HG03139 (cell line): ENCODE results near the gene EVA1B.

Source experiments
- ATAC-seq: cut with Tn5 transposase; IDR thresholded peaks from one replicate; pipeline ENCODE4 v1.9.1; 2021; ENCODE audit not compliant: unreplicated experiment

The EVA1B gene

DNA sequence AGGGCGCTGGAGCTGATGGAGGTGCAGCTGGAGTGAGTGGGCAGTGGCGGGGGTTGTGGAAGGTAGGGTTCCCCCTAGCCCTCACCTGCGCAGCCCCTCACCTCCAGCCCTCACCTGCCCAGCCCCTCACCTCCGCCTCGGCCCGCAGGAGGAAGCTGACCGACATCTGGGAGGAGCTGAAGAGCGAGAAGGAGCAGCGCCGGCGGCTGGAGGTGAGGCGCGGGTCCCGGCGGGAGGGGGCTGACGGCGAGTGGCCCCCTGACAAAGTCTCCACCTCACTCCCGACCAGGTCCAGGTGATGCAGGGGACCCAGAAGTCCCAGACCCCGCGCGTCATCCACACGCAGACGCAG, 2.7 kb downstream of the EVA1B start:
- ATAC-seq, result no peak

DNA sequence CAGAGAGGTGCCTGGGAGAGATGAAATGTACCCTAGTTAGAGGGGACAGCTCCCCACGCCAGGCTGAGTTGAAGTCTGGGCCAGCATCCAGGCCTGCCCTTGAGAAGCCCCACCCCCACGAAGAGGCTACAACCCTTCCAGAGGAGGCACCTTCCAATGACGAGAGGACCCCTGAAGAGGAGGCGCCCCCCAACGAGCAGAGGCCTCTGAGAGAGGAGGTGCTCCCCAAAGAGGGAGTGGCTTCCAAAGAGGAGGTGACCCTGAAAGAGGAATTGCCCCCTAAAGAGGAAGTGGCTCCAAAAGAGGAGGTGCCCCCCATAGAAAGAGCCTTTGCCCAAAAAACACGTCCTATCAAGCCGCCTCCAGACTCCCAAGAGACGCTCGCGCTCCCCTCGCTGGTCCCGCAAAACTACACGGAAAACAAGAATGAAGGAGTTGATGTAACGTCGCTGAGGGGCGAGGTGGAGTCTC, 3.1 kb downstream of the EVA1B start:
- no peak for ATAC-seq

DNA sequence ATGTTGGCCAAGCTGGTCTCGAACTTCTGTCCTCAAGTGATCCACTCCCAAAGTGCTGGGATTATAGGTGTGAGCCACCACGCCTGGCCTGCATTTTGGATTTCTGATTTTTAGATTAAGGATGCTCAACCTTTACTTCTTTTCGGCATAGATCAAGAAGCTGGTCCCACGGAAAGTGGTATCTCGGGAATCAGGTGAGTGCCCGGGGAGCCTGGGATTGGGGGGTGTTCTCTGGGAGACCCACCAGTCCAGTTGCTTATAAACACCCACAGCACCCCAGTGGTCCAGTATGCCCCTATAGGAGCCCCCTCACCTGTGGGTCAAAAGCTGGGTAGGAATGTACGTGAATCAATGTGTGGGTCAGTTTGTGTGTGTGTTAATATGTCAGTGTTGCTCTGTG, 14.0 kb downstream of the EVA1B start:
- ATAC-seq, result no peak

DNA sequence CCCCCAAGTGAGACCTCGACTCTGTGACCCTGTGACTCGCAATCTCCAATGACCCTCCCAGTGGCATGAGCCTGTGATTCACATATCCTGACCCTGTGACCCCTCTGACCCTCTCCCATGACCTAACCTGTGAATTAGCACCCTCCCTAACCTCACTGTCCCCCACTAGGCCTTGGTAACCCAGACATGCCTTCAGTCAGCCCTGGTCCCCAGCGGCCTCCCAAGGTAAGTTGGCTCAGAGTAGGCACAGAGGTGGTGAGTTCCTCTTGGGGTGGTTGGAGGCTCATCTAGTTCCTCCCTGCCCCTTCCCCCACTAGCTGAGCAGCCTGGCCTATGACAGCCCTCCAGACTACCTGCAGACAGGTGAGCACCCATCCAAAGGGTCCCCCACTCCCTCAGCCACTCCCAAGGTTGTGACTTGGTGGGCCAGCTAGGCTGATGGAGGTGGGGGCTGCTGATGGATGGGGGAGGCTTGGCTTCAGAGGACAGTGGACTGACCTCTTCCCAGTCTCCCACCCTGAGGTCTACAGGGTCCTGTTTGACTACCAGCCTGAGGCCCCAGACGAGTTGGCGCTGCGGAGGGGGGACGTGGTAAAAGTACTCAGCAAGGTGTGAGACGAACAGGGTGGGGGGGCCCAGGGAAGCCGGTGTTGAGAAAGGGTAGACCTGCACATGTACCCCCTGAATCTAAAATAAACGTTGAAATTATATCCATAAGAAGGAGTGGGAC, 15.7 kb downstream of the EVA1B start:
- ATAC-seq, result no peak

DNA sequence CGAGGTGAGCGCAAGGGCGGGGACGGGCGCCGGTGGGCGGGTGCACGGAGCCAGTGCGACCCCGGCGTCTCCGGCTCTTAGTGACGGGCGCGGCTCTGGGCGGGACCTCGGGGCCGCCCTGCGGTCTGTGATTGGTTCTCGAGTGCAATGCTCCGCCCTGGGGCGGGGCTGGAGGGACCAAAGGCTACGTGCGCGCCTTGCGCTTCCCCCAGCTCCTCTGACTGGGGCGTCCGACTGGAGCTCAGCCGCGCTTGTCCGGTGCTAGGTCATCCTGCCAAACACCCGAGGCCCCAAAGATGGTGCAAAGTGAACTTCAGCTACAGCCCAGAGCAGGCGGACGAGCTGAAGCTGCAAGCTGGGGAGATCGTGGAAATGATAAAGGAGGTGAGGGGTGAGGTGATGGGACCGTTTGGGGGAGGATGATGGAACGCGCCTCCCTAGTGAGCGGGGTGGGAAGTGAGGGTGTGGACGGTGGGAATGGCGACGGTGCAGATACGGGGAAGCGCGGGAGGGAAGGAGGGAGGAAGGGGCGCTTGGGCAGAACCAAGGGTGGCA, 16.5 kb downstream of the EVA1B start:
- ATAC-seq, result peak; percentile 97

DNA sequence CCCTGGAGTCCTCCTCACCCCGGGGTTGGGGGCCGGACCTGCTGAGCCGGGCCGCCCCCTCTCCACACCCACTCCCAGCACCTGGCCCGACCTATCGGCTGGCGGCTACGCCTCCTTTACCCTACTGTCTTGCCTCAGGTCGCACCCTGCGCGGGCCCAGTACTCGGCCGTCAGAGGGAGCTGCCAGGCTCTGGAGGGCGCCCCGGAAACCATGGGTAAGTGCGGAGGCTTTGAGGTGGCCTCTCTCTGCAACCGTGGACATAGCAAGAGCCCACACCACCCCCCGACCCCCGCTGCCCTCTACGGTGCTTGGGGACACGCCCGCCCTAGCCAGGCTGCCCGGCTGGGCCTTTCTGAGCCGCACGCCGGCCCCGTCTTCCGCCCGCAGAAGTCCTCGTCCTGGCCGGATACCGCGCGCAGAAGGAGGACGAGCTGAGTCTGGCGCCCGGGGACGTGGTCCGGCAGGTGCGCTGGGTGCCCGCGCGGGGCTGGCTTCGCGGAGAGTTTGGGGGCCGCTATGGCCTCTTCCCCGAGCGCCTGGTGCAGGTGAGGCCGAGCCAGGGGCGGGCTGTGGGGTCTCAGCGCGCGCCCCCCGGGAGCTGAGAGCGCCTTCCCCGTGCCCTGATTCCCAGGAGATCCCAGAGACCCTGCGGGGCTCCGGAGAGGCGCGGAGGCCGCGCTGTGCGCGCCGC, 17.1 kb downstream of the EVA1B start, which contains the start of gene SH3D21:
SH3D21 (plus strand) TSS at position 159 of the 692 bp plus-strand sequence; CDS start at position 212, 53 bp downstream.
- peak; percentile 32 for ATAC-seq

DNA sequence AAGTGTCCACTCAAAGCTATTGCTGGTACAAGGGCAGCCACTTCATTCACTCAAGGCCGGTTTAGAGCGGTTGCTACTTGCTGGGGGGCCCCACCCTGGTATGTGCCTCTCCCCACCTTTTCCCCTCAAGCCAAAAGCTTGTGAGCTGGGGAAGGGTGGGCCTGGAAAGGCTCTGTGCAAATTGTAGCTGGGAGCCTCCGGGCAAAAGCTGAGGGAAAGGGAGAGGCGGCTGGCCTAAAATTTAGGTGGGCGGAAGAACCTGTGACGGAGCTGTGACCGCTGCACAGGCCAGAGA, 17.6 kb downstream of the EVA1B start:
- ATAC-seq, result no peak

DNA sequence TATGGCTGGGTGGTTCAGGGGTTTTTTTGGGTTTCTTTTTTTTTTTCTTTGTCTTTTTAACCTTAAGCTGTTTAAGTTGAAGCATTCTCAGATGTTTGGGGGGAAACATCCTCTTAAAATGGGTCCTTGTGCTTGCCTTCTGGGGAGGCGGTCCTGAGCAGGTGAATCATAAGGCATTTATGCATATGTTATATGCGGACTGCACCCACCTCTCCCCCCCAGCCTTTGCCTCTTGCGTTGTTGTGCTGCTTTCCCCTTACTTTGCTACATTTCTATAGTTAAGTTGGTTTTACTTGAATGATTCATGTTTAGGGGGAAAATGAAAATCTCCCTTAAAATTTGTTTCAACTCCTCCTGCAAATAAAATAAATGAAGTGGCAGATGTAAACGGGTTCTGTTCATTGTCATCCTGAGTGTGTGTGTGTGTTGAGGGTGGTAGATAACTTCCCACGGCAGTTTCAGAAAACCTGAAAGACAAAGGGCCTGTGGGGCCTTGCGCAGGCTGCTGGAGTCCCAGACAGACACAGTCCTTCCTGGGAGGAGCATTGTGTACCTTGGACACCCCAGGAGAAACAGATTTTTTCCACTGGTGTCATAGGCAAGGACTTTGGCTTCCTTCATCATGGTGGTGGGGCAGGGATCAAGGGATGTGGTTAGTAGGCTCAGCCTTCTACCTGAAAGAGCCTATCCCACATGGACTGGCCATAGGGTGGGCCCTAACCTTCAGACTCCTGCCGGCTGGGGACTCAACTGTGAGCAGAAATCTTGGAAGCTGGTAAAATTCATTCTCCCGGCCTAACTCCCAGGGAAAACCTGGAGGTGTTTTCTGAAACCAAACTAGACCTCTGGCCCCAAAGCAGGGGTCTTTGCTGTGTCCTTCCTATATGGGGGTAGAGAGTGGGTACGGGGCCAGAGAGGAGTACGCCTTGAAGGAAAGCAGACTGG, 18.2 kb downstream of the EVA1B start:
- no peak for ATAC-seq

DNA sequence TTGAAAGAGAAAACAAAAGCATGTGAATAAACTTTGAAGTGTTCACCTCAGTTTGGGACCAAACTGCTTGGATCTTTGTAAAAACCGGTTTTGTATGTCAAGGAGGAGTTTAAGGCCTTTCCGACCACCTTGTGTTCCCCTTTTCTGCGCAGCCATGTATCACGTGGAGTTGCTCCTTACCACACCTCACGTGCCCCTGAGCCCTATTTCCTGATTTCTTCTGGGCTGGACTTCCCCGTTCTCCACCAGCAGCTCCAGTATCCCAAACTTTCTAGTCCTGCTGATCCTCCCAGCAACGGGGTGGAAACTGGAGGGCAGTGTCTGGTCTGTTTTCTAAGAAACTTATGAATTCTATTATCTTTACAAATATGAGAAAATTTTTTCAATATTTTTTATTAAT, 18.9 kb downstream of the EVA1B start:
- ATAC-seq, result no peak

DNA sequence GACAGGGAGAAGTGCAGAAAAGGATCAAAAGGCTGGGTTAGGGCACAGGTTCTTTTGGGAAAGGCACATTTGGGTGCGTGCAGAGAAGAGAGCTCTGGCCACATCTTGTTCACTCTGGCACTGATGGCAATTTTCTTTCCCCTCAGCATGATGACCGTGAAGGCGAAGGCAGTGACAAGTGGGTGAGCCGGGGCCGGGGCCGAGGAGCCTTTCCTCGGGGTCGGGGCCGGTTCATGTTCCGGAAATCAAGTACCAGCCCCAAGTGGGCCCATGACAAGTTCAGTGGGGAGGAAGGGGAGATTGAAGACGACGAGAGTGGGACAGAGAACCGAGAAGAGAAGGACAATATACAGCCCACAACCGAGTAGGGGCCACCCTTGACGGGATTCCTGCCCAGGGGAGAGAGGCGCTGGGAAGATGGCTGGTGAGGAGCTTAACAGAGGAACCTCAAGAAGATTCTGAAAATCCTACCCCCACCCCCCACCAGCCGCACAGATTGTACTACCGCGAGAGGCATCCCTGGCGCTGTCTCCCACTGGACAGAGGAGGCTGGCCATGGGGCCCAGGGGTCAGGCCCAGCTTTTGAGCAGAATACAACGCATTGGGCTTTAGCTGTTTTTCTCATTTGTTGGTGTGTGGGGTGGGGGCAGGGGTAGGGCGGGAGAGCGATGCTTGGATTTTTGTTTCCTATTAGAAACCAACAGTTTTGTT, 19.6 kb downstream of the EVA1B start:
- ATAC-seq, result no peak

DNA sequence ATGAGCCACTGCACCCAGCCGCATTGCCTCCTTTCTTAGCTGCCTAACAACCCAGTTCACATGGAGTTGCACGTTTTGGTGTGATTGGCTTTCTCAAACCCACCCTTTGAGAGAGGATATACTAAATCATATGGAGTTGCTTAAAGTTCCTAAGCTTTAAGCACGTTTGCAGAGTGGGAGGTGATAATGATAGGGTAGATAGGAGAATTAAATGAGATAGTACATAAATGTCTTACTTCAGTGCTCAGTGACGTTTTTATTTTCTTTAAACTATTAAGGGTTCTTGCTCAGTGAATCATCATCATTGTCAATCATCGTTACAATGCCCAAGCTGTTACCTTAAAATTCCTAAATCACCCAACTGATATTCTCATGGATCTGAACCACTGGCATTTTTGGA, 20.2 kb downstream of the EVA1B start:
- ATAC-seq, result no peak

DNA sequence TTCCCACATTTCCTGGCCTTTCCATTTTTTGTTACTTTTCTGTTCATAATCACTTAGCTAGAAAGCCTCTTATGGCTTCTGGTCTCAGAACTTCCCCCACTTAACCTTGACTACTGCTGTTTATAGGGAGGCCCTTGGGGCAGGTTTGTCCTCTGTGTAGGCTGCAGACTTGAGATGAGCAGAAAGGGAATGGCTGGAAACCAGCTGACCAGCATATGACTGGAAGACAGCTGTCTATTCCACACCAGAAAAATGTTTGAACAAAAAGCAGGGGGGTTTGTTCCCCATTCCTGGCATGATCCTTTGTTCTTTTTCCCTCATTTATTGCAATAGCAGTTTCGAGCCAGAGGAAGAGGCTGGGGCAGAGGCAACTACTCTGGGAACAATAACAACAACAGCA, 22.2 kb downstream of the EVA1B start:
- ATAC-seq, result no peak

DNA sequence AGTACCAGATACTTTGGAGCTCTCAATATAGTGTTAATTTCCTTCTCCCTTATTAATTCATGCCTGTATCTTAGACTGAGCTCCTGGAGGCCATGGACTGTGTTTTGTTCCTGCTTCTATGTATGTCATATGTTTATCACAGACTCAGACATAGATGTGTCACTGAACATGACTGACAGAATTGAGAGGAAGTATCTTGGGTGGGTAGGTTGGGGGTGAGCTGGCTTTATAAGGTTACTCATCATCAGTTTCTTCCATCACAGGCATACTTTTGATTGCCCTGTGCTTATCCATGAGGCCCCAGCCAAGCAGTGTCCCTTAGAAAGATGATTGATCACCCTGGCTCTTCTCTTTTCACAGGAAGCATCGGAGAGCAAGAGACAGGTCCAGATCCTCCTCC, 22.9 kb downstream of the EVA1B start:
- ATAC-seq, result no peak

DNA sequence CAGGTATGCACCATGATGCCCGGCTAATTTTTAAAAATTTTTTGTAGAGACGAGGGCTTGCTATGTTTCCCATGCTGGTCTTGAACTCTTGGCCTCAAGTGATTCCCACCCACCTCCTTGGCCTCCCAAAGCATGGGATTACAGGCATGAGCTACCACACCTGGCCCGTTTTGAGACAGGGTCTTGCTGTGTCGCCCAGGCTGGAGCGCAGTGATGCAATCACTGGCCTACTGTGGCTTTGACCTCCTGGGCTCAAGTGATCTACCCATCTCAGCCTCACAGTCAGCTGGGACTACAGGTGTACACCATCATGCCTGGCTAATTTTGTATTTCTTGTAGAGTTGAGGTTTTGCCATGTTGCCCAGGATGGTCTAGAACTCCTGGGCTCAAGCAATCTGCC, 24.8 kb downstream of the EVA1B start:
- ATAC-seq, result no peak

DNA sequence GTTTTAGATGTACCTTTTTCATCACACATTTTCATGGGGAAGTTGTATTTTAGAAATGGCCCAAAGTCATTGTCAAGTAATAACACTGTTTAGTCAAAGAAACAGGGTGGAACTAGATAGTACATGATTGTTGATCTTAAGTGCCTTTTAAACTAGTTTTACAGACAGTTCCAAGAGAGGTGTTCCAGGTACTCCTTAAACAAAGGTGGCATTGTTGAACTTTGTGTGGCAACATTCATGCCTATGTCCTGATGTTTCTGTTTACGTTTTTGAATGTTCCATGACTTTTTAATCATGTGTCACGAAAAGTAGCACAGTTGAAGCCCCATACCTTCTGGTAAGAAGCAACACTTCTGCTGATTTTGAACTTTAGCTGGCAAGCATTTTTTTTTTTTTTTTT, 26.4 kb downstream of the EVA1B start:
- ATAC-seq, result no peak

DNA sequence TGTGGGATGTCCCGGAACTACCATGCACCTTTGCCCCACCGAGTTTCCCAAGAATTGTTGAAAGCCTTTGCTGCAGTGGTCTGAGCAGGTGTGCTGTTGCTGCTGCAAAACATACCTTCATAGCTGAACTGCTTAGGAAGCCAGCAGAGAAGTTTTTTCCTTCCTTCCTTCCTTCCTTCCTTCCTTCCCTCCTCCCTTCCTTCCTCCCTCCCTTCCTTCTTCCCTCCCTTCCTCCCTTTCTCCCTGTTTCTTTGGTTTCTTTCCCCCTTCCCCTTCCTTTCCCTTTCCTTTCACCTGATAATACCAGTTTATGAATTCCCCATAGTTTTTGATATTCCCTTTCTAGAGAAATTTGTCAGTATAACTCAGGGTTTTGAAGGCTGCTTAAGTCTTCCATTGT, 28.1 kb downstream of the EVA1B start:
- no peak for ATAC-seq

DNA sequence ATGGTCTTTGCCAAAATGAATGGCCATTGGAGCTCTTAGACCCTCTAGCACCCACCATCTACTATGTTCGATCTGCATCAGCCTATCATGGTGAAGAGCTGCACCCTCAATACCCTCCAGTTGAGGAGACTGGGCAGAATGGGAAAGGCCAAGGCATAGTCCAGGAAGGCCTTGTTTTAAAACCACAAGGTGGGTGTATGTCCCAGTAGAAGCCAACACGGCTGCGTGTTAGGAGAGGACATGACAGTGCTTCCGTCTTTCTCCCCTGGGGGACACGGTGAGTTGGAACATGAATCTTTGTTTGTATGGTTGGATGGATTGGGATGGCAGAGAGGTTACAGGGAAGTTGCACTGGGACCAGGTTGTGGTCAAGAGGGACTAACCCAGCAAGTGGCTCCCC, 35.9 kb downstream of the EVA1B start:
- ATAC-seq, result no peak

DNA sequence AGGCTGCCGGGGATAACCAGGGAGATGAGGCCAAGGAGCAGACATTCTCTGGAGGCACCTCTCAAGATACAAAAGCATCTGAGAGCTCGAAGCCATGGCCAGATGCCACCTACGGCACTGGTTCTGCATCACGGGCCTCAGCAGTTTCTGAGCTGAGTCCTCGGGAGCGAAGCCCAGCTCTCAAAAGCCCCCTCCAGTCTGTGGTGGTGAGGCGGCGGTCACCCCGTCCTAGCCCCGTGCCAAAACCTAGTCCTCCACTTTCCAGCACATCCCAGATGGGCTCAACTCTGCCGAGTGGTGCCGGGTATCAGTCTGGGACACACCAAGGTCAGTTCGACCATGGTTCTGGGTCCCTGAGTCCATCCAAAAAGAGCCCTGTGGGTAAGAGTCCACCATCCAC, 36.6 kb downstream of the EVA1B start:
- no peak for ATAC-seq

DNA sequence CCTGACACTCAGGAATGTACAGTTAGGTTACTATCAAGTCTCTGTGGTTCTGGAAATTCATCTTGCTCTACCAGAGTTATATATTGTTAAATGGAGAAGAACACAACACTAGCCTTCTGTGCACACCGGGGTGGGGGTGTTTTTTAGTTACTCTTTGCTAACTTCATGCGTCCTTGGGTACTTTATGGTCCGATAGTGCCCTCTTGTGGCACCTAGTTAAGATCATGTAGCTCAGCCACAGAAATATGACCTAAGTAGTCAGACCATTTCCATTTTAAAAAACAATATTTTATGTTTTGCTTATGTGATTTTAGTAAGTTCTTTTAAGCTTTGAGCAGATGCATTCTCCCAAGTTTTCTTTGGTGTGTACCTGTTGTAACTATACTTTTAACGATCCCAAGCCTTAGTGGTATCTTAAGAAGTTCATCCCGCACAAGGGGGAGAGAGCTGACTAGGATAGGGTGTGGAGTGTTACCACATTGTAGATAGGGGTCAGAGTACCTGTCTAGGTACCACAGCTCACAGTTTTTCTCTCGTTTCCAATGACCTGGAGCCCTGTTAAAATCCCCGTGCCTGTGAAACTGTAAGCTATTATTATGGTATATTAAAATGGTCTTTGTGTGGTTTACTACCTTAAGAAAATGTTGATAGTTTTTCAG, 37.9 kb downstream of the EVA1B start:
- no peak for ATAC-seq

DNA sequence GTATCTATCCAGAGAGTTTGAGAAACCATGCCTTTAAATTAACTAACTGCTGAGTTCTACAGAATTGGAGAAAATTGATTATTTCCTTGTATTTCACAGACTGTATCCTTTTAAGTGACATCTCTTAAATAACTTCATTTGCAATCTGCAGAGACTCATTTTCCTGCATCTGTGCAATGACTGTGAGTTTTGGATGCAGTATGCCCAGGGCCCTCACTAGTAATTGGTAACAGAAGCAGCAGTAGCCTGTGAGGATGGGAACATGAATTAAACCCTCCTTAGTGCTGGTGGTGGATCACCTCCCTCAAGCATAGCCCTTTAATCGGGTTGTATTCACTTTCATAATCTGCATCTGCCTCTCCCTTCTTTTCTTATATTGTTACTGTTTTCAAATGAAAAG, 38.9 kb downstream of the EVA1B start:
- ATAC-seq, result no peak
